Measurements from ENCODE around the gene IFT122. TPM values are rescaled to one million over a fixed set of nuclear protein-coding genes. Genes with fewer than 3 reads are reported as not detected.

Gene IFT122
- total RNA-seq, 2 experiments from 2014 or later = 21.5 to 25.5 TPM

DNA sequence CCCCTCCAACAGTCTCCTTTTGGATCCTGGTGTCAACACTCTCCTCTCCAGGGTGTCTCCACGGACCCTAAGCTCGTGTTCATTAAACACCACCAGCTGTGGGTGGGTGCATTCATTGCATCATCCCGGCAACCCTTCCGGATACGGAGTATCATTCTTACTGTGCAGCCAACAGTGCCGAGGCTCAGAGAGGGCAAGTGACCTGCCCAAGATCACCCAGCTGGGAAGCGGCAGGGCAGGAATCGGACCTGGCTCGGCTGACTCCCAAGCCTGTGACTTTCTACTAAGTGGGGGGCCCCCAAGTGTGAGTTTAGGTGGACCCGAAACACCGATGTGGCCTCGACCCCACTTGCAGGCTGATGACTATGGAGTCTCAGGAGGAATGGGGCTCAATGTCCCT lies 123.3 kb downstream of the IFT122 start:
- Mint-ChIP-seq H3K4me1 (ENCODE audit: low read depth) (peaks cover 1% of the 10 kb centered on the region), H3K27ac (no peak overlapping the region), H3K4me3 (no peak overlapping the region), H3K9me3 (no peaks in the 10 kb centered on the region), H3K36me3 (no peaks in the 10 kb centered on the region), H3K27me3 (no peaks in the 10 kb centered on the region)
- ChIA-PET CTCF (no interaction called here), POLR2A (no interaction called here)
- DNase-seq = no peak
- intact Hi-C loops (cut with micrococcal nuclease) = no loop called here

DNA sequence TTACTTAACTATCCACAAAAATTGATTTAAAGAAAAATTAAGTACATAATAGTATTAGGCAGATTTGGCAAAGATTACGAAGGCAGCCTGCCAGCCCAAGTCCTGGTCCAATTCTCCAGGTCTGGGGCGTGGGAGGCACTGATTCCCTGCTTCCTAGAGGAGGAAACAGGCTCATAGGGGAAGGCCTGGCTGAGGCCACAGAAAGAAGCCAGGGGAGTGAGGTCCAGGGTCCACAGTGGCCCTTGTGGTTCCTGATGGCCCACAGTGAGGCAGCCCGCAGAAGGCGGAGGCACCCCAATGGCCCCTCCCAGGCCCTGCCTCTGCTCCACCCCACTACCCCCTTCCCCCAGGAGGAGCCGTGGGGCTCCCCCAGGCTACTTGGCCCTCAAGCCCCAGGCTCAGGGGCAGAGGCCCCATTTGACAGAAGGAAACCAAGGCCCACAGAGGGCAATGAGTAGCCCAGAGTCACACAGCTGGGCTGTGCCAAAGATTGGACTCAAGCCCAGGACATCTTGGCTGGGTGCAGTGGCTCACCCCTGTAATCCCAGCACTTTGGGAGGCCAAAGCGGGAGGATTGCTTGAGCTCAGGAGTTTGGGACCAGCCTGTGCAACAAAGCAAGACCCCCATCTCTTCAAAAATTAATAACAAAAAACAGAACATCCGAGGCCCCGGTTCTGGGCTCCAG lies 124.0 kb downstream of the IFT122 start:
- no peak overlapping the region for H3K4me3 Mint-ChIP-seq
- no peaks in the 10 kb centered on the region for H3K36me3 Mint-ChIP-seq
- H3K4me1 Mint-ChIP-seq (ENCODE audit: low read depth) = no peaks in the 10 kb centered on the region
- no peak overlapping the region for H3K27ac Mint-ChIP-seq
- intact Hi-C loops (cut with micrococcal nuclease) = no loop called here
- CTCF ChIA-PET = no interaction called here
- no peaks in the 10 kb centered on the region for H3K9me3 Mint-ChIP-seq
- no peak for DNase-seq
- POLR2A ChIA-PET = no interaction called here
- no peaks in the 10 kb centered on the region for H3K27me3 Mint-ChIP-seq

DNA sequence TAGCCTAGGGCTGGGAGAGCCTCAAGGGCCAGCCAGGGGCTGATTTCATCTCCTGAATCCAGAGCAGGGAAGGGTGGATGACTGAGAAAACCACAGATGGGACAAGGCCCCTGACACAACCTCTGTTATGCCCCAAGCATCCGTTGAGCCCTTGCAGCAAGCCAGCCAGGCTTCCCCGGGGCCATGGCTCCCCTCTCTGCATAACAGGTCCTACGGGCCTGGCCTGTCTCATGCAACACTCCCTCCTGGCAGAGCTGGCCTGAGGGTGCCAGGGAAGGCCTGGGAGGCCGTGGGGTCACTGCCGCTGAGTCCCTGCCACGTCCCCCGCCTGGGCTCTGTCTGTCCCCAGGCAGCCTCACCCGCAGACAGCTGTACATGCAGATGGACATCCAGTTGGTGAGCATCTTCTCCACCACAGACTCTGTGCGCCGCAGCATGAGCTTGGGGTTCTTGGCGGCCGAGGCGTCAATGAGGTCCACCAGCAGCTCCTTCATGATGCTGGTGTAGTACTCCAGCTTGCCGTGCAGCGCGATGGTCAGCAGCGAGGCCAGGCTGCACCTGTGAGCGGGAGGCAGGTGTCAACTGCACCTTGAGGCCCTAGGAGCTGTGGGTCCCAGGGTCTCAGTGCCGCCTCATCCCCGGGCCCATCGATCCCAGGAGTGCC lies 125.1 kb downstream of the IFT122 start:
- Mint-ChIP-seq H3K27ac (no peak overlapping the region), H3K27me3 (no peaks in the 10 kb centered on the region), H3K36me3 (no peaks in the 10 kb centered on the region), H3K4me1 (ENCODE audit: low read depth) (no peaks in the 10 kb centered on the region), H3K4me3 (no peak overlapping the region), H3K9me3 (no peaks in the 10 kb centered on the region)
- POLR2A ChIA-PET = interaction anchor here (0.6 kb wide), 1 partner anchor 235 kb away, joined by 4 read pairs; no protein-coding TSS in a partner anchor
- CTCF ChIA-PET = interaction anchor here (1.1 kb wide), 1 partner anchor 595 kb away, joined by 3 read pairs; no protein-coding TSS in a partner anchor
- intact Hi-C loops (cut with micrococcal nuclease) = no loop called here
- DNase-seq = no peak

DNA sequence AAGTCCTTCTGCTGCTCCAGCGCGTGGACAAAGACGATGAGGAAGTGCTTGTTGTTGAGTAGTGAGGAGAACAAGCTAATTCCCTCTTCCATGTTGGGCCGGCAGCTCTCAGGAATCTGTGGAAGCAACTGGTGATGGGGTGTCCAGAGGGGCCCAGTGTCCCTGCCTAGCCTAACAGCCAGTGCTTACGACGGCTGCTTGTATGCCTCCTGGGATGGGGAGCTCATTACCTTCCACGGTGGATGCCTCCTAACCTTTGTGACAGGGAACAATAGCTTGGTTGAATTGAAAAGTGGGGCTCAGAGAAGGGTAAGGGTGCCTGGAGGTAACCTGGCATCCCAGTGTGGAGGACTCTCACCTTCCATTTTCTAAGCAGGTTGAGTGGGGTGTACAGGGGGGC lies 125.9 kb downstream of the IFT122 start:
- Mint-ChIP-seq H3K27me3 (no peaks in the 10 kb centered on the region), H3K36me3 (no peaks in the 10 kb centered on the region), H3K4me1 (ENCODE audit: low read depth) (no peaks in the 10 kb centered on the region), H3K9me3 (no peaks in the 10 kb centered on the region), H3K4me3 (no peak overlapping the region), H3K27ac (no peak overlapping the region)
- DNase-seq = no peak
- CTCF ChIA-PET = interaction anchor here (1.1 kb wide), 1 partner anchor 596 kb away, joined by 3 read pairs; no protein-coding TSS in a partner anchor
- intact Hi-C loops (cut with micrococcal nuclease) = no loop called here
- POLR2A ChIA-PET = no interaction called here

DNA sequence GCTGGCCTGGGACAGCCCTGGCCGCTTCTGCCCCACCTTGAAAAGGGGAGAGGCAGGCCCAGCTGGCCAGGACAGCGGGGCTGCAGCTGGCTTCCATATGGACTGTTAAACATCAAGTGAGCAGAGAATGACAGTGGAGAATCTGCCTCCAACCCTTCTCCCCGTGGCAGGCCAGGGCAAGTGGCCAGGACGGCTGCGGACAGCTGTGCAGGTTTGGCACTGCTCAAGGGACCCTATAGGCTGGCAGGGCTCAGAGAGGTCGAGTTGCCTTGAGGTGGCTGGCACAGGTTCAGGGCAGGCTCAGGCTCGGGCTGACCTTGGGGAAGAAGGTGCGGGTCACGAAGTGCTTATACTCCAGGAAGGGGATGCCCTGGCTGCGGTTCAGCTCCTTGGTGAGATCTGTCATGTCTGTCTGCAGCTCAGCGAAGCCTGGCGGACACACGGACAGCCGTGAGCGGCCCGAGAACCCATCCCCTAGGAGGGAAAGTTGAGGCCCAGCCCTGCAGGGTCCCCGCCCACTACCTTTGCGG lies 127.2 kb downstream of the IFT122 start:
- no peak for DNase-seq
- Mint-ChIP-seq H3K27me3 (no peaks in the 10 kb centered on the region), H3K27ac (no peak overlapping the region), H3K9me3 (no peaks in the 10 kb centered on the region), H3K4me3 (no peak overlapping the region), H3K4me1 (ENCODE audit: low read depth) (no peaks in the 10 kb centered on the region), H3K36me3 (no peaks in the 10 kb centered on the region)
- POLR2A ChIA-PET = no interaction called here
- CTCF ChIA-PET = no interaction called here
- intact Hi-C loops (cut with micrococcal nuclease) = no loop called here

DNA sequence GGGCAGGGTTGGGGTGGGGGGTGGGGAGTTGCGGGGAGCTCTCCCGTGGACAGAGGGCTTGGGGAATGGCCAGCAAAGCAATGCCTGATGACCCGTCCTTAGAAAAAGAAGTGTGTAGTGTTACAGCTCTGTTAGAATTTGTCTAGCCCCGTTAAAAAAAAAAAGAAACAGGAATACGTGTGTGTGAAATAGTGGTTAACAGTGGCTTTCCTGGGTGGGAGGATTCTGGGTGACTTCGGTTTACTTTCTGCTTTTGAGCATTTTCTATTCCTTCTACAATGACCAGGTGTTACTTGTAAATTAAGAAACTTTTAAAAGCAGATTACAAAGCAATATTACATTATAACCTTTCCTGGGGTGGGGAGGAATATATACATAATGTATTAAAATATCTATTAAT lies 127.9 kb downstream of the IFT122 start:
- H3K36me3 Mint-ChIP-seq = no peaks in the 10 kb centered on the region
- DNase-seq = no peak
- H3K4me1 Mint-ChIP-seq (ENCODE audit: low read depth) = no peaks in the 10 kb centered on the region
- intact Hi-C loops (cut with micrococcal nuclease) = no loop called here
- H3K27ac Mint-ChIP-seq = no peak overlapping the region
- no peaks in the 10 kb centered on the region for H3K27me3 Mint-ChIP-seq
- ChIA-PET CTCF (no interaction called here), POLR2A (no interaction called here)
- H3K4me3 Mint-ChIP-seq = no peak overlapping the region
- H3K9me3 Mint-ChIP-seq = no peaks in the 10 kb centered on the region

DNA sequence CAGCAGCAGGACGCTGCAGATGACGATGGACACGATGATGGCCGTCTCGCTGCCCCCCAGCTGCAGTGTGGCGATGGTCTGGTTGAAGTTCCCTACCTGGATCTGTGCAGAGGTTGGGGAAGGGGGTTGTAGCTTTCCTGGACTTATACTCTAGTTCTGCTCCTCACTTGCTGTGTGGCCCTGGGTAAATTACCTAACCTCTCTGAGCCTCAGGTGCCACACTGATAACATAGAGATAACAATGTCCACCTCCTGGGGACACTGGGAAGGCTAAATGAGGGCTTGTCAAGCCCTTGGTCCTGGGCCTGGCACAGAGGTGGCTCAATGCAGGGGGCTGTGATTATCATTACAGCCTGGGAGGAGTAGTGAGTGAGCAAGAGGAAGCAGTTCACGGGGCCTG lies 129.8 kb downstream of the IFT122 start:
- H3K4me1 Mint-ChIP-seq (ENCODE audit: low read depth) = no peaks in the 10 kb centered on the region
- CTCF ChIA-PET = no interaction called here
- POLR2A ChIA-PET = no interaction called here

More for the DNA sequence above, 129.8 kb downstream of the IFT122 start:
- Mint-ChIP-seq H3K36me3 (no peaks in the 10 kb centered on the region), H3K27ac (no peak overlapping the region), H3K9me3 (no peaks in the 10 kb centered on the region), H3K27me3 (no peaks in the 10 kb centered on the region), H3K4me3 (no peak overlapping the region)
- no peak for DNase-seq
- intact Hi-C loops (cut with micrococcal nuclease) = no loop called here

Other genes with a start within 250 kb of the IFT122 start
- gene COPG1, start 190.6 kb upstream of the IFT122 start, total RNA-seq = 100 to 1,000 TPM; 154 to 162 TPM
- gene HMCES, start 161.4 kb upstream of the IFT122 start, total RNA-seq = 10 to 100 TPM; 58.4 to 61.5 TPM
- under 1 TPM; 0.31 to 0.45 TPM for gene EFCAB12, start 11.6 kb upstream of the IFT122 start, total RNA-seq
- gene MBD4, start 276 bp upstream of the IFT122 start, total RNA-seq = 10 to 100 TPM; 50.5 to 53.7 TPM
- not detected for gene RHO, start 88.4 kb downstream of the IFT122 start, total RNA-seq
- not detected for gene H1-8, start 103.0 kb downstream of the IFT122 start, total RNA-seq
- 1 to 10 TPM; 7.2 to 8.6 TPM for gene PLXND1, start 166.5 kb downstream of the IFT122 start, total RNA-seq